Measurements from ENCODE around the gene SPP2. TPM values are rescaled to one million over a fixed set of nuclear protein-coding genes. Genes with fewer than 3 reads are reported as not detected.

Gene SPP2
- total and polyA plus RNA-seq, 2 of the 8 experiments (the other 6 are each of a cell fraction or from before 2014, with no cell fraction given): not detected

GRCh38 chr2:234014427-234014826, 36.1 kb upstream of the SPP2 start:
- Histone ChIP-seq H3K36me3 (ENCODE audit: control insufficient read depth in 2 of 4, insufficient read depth in 4 of 4, low read length in 3 of 4) (no peaks in the 10 kb centered on the region), H3K4ac (replicated peaks; ENCODE audit: insufficient read length, low read depth, low read length) (no peak overlapping the region), H3K79me1 (ENCODE audit: low read depth, low read length) (no peaks in the 10 kb centered on the region), H3K4me1 (replicated peaks in 1 of 4; ENCODE audit: control insufficient read depth in 3 of 4, insufficient read depth in 4 of 4, low read length in 3 of 4) (no peaks in the 10 kb centered on the region), H3K27ac (ENCODE audit: low read depth, low read length) (no peak overlapping the region), H3K9ac (replicated peaks in 1 of 4; ENCODE audit: extremely low read depth in 1 of 4, low read depth in 3 of 4, low read length in 3 of 4) (no peak overlapping the region), H3K27me3 (replicated peaks in 1 of 4; ENCODE audit: control insufficient read depth in 3 of 4, extremely low read depth in 1 of 4, insufficient read depth in 3 of 4, low read length in 3 of 4) (no peaks in the 10 kb centered on the region), H3K79me2 (ENCODE audit: control insufficient read depth in 1 of 2, insufficient read depth in 2 of 2, low read length in 2 of 2) (no peaks in the 10 kb centered on the region), H3K9me3 (ENCODE audit: insufficient read depth in 2 of 2, low read depth in 1 of 2, low read length in 1 of 2) (no peaks in the 10 kb centered on the region), H2BK5ac (ENCODE audit: low read depth, low read length) (no peak overlapping the region), H3K23ac (ENCODE audit: insufficient read length) (no peak overlapping the region), H4K20me1 (replicated peaks in 1 of 2; ENCODE audit: control insufficient read depth in 1 of 2, insufficient read depth in 2 of 2, low read length in 2 of 2) (no peaks in the 10 kb centered on the region), H4K5ac (ENCODE audit: insufficient read length, low read depth, low read length) (no peak overlapping the region), H4K8ac (ENCODE audit: extremely low read depth, insufficient read depth, low read length) (no peak overlapping the region), H3K4me2 (ENCODE audit: insufficient read depth in 1 of 2, low read depth in 2 of 2, low read length in 2 of 2) (no peak overlapping the region), H2BK15ac (ENCODE audit: low read length) (no peak overlapping the region), H2BK12ac (ENCODE audit: low read depth, low read length) (no peak overlapping the region), H4K91ac (replicated peaks; ENCODE audit: insufficient read length, low read length) (no peak overlapping the region), H2AK5ac (ENCODE audit: low read depth, low read length) (no peak overlapping the region), H3K4me3 (ENCODE audit: extremely low read depth in 1 of 4, insufficient read depth in 2 of 4, low read depth in 3 of 4, low read length in 4 of 4) (no peak overlapping the region), H3K18ac (ENCODE audit: extremely low read depth, low read length) (no peak overlapping the region), H3K14ac (ENCODE audit: insufficient read length) (no peak overlapping the region), H3K23me2 (ENCODE audit: low read depth, low read length) (no peaks in the 10 kb centered on the region), H2AFZ (ENCODE audit: low read length) (no peak overlapping the region), H2BK20ac (ENCODE audit: low read length) (no peak overlapping the region), H3K56ac (replicated peaks; ENCODE audit: insufficient read length, low read depth, low read length) (no peak overlapping the region), H2BK120ac (replicated peaks; ENCODE audit: low read depth, low read length) (no peak overlapping the region)
- FAIRE-seq (no peak), DNase-seq (ENCODE audit: low read depth in 1 of 2, low spot score in 2 of 2) (no peak)
- 89% methylated on average over 1 of the region's 1 CpG; no CpG with 5 or more reads in 1 of the 2 experiments for WGBS, 2 experiments (ENCODE audit: extremely low coverage in 1 of 2, insufficient coverage in 1 of 2, insufficient read length in 1 of 2, insufficient replicate concordance in 2 of 2, low coverage in 1 of 2, low lambda C conversion rate in 2 of 2, missing lambda C conversion rate in 1 of 2)
- ChIA-PET POLR2A (ENCODE audit: partially characterized antibody) (no interaction called here), CTCF (ENCODE audit: partially characterized antibody) (interaction anchor here (0.6 to 1.0 kb wide), 5 partner anchors 8 to 122 kb away, joined by 3 read pairs; no protein-coding TSS in a partner anchor)

Data from H1 (cell line).